ENCODE data around the gene ZNF786. TPM values are rescaled to one million over a fixed set of nuclear protein-coding genes. Genes with fewer than 3 reads are reported as not detected.
A peak's percentile ranks its signal among the peaks of the same experiment; 100 is the strongest.
"Not testable (repeated sequence)": the region's sequence is repeated elsewhere in the genome, so short reads cannot be mapped to it uniquely, and the experiment has no call there.

Gene ZNF786
- total RNA-seq, 1 donor from 2014 or later: 5.4 TPM

DNA sequence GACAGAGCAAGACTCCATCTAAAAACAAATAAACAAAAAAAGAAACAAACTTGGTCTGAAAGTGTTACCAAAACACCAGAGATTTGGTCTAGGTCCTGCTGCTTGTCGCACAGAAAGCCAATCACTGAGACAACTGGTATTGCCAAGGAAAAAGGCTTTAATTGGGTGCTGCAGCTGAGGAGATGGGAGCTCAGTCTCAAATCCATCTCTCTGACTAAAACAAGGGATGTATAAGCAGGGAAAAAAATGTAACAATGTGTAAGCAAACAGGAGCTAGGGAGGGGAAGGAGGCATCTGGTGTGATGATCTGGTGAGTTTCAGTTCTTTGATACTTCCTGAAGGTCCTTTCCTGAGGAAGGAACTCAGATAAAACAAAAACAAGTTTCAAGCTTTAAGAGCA lies 53.8 kb downstream of the ZNF786 start:
- no peaks in the 10 kb centered on the region for H3K36me3 ChIP-seq
- no peaks in the 10 kb centered on the region for H3K27me3 ChIP-seq (ENCODE audit: low read depth)
- no peak overlapping the region for H3K4me3 ChIP-seq
- ATAC-seq: no peak
- H3K4me1 ChIP-seq: no peaks in the 10 kb centered on the region
- no peak for DNase-seq
- H3K9me3 ChIP-seq: no peaks in the 10 kb centered on the region
- TF ChIP-seq, protein P1, sequence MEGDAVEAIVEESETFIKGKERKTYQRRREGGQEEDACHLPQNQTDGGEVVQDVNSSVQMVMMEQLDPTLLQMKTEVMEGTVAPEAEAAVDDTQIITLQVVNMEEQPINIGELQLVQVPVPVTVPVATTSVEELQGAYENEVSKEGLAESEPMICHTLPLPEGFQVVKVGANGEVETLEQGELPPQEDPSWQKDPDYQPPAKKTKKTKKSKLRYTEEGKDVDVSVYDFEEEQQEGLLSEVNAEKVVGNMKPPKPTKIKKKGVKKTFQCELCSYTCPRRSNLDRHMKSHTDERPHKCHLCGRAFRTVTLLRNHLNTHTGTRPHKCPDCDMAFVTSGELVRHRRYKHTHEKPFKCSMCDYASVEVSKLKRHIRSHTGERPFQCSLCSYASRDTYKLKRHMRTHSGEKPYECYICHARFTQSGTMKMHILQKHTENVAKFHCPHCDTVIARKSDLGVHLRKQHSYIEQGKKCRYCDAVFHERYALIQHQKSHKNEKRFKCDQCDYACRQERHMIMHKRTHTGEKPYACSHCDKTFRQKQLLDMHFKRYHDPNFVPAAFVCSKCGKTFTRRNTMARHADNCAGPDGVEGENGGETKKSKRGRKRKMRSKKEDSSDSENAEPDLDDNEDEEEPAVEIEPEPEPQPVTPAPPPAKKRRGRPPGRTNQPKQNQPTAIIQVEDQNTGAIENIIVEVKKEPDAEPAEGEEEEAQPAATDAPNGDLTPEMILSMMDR (IDR thresholded peaks at IDR 0.05): no peak
- H3K27ac ChIP-seq: no peak overlapping the region
- intact Hi-C loops (cut with DNase I): no loop called here

DNA sequence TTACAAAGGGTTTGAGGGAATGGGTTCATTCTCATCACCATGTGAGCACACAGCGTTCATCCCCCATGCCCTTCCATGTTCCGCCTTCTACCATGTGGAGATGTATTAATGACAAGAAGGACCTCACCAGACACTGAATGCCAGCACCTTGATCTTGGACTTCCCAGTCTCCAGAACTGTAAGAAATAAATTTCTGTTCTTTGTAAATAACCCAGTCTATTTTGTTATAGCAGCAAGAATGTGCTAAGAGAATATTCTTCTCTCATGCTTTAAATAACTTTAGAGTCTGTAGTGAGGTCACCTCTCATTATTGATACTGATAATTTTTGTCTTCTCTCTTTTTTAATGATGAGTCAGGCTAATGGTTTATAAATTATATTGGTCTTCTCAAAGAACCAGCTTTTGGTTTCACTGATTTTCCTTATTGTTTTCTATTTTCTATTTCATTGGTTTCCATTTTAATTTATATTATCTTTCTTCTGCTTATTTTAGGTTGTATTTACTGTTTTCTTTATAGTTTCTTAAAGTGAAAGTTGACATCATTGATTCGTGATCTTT lies 59.1 kb downstream of the ZNF786 start:
- DNase-seq: no peak
- H3K27ac ChIP-seq: no peak overlapping the region
- no peak overlapping the region for H3K4me3 ChIP-seq
- intact Hi-C loops (cut with DNase I): no loop called here
- no peak for ATAC-seq
- TF ChIP-seq, protein P1 (IDR thresholded peaks at IDR 0.05): no peak
- H3K27me3 ChIP-seq (ENCODE audit: low read depth): no peaks in the 10 kb centered on the region
- no peaks in the 10 kb centered on the region for H3K36me3 ChIP-seq
- H3K9me3 ChIP-seq: no peaks in the 10 kb centered on the region
- peaks cover 17% of the 10 kb centered on the region for H3K4me1 ChIP-seq

DNA sequence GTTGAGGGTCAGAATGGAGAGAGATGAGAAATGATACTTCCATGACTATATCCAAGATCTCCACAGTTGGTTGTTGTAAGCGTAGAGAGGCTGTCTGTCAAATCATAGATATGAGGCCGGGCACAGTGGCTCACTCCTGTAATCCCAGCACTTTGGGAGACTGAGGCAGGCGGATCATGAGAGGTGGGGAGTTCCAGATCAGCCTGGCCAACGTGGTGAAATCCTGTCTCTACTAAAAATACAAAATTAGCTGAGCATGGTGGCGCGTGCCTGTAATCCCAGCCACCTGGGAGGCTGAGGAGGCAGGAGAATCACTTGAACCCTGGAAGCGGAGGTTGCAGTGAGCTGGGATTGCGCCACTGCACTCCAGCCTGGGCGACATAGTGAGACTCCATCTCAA lies 60.1 kb downstream of the ZNF786 start:
- not testable (repeated sequence) for ATAC-seq, H3K36me3 ChIP-seq

DNA sequence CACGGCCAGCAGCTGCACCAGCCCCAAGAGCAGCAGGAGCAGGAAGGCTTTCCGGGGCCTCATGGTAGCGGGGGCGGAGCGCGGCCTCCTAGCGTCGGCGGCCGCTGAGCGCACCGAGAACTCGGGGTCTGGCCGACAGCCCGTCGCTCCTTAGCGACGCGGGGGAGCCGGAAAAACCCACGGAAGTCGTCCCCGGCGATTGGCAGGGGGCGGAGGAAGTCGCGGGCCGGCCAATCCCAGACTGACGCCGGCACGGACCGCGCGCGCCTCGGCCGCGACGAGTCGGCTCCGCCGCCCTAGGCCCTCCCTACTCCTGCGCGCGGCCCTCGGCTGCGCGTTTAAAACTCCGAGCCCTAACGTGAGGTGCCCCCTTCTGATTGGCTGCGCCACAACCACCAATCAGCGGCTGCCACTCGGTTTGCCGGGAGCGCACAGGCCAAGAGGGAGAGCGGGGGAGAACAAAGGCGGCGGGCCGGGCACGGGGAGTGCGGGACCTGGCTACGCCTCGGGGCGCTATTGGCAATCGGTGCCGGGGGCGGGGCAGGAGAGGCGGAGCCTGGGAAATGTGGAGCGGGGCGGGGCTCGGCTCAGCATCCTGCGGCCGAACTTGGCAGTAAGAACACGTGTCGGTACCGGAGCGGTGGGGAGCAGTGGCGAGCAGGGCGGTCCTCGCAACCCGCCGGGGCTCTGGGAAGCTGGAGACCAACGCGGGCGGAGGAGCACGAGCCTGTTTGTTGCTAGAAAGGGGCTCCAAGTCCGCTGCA lies 62.0 kb downstream of the ZNF786 start, which contains the start of gene PDIA4:
PDIA4 (minus strand) TSS at position 160 of the 764 bp plus-strand sequence; CDS start at position 63, 97 bp downstream.
- DNase-seq (peak; percentile 100), ATAC-seq (peak; percentile 97 to 99)
- Histone ChIP-seq H3K27me3 (ENCODE audit: low read depth) (no peaks in the 10 kb centered on the region), H3K4me3 (peak within 1 kb of the TSS; percentile 83), H3K27ac (peak within 1 kb of the TSS; percentile 95), H3K4me1 (peaks cover 28% of the 10 kb centered on the region), H3K36me3 (no peaks in the 10 kb centered on the region), H3K9me3 (no peaks in the 10 kb centered on the region)
- TF ChIP-seq, protein P1 (IDR thresholded peaks at IDR 0.05): peak; percentile 32
- intact Hi-C loops (cut with DNase I): no loop called here

More for the DNA sequence above, 60.1 kb downstream of the ZNF786 start:
- DNase-seq; intact Hi-C loops (cut with DNase I); H3K27me3 ChIP-seq (ENCODE audit: low read depth); H3K9me3 ChIP-seq; H3K27ac ChIP-seq; H3K4me3 ChIP-seq: not testable (repeated sequence)
- peaks cover 25% of the 10 kb centered on the region for H3K4me1 ChIP-seq

DNA sequence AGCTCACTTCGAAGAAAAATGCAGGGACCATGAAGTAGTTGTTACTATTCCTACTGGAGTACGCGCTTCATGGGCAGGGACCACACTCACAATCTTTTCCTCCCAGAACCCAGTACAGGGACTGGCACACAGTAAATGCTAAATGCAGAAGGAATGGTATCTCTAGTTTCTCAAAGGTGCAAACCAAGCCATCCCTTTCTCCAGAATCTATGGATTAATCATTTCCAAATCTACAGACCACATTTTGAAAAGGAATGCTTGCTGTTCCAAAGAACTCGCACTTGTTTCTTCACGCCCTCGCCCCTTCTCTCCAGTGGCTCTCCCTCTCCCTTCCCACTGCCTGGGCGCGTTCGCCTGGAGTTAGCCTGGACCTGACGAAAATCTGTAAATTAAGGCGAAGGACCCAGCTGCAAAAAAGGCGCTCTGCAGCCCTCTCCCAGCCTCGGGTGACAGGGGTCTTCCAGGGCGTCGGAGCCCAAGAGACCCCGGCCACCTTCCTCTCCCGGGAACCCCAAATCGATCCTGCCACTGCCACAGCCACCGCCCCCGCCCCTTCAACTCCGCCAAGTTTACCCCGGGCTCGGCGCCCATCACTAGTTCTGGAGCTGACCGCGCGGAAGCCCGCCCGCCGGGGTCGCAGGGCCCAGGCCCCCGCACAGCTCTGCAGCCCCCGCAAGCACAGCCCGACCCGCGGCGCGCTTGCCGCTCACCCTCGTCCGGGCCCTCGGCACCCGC lies 62.7 kb downstream of the ZNF786 start:
- H3K27me3 ChIP-seq (ENCODE audit: low read depth): no peaks in the 10 kb centered on the region
- peak overlapping the region; percentile 95 for H3K27ac ChIP-seq
- H3K36me3 ChIP-seq: no peaks in the 10 kb centered on the region
- intact Hi-C loops (cut with DNase I): no loop called here
- peaks cover 35% of the 10 kb centered on the region for H3K4me1 ChIP-seq
- H3K9me3 ChIP-seq: no peaks in the 10 kb centered on the region
- TF ChIP-seq, protein P1 (IDR thresholded peaks at IDR 0.05): no peak
- ATAC-seq: peak in 1 of 2 donors; percentile 7
- no peak for DNase-seq
- peak overlapping the region; percentile 83 for H3K4me3 ChIP-seq
